GM18951 (cell line): ENCODE measurements around the gene SORL1-AS1.
A peak's percentile ranks its signal among the peaks of the same experiment; 100 is the strongest.
"Not testable (repeated sequence)": the region's sequence is repeated elsewhere in the genome, so short reads cannot be mapped to it uniquely, and the experiment has no call there.

Source experiments
- POLR2A ChIP-seq: IDR thresholded peaks from 4 replicates; pipeline ENCODE4 v1.6.1; 2011; ENCODE audit warnings: mild to moderate bottlenecking; ENCODE audit not compliant: insufficient read length, insufficient read depth; ENCODE audit errors: extremely low read depth
- in situ Hi-C: fragments of 300-500 bp; cut with MboI; formaldehyde crosslinking; loops from one replicate; pipeline ENCODE4 v1.12.0; 2022; ENCODE audit warnings: low sequenced_read_pairs, mixed read lengths, inconsistent platforms; ENCODE audit not compliant: unreplicated experiment

The SORL1-AS1 gene

DNA sequence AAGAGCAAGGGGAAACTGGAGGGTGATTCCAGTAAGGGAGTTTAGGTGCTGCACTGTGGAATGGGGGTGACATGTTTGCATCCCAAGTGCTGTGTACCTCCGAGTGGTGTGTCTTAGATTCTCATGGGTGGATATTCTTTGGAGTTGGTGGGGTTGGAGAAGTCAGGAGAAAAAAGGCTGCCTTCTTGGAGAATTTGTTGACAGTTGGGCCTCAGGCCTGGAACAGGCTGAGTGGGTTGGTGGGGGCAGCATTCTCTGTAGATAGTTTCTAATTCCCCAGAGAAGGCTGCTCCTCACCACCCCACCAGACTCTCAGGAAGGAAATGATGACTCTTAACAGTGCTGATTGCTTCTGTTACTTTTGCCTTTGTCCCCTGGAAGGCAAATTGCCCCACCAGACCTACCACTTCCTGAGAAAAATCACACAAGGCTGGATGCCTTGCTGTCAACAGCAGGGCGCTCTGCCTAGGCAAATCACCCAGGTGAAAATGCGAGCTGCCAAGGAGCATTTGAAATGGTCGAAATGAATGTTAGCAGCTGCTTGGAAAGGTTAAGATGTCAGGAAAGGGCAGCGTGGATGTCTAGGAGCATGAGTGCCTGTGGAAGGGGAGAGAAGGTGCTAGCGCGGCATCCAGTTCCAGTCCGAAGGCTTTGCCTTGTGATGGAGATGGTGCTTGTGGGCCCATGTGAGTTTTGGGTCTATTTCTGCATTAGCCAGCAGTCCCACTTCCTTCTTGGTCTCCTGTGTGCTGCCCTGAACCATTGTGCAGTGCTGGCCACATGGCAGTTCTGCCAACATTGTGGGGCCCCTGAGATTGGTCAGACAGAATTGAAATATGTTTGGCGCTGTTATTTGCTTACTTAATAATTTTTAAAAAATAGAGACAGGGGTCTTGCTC, 29.7 kb upstream of the SORL1-AS1 start:
- TF ChIP-seq POLR2A, result peak; percentile 52
- in situ Hi-C loops, result no loop called here

DNA sequence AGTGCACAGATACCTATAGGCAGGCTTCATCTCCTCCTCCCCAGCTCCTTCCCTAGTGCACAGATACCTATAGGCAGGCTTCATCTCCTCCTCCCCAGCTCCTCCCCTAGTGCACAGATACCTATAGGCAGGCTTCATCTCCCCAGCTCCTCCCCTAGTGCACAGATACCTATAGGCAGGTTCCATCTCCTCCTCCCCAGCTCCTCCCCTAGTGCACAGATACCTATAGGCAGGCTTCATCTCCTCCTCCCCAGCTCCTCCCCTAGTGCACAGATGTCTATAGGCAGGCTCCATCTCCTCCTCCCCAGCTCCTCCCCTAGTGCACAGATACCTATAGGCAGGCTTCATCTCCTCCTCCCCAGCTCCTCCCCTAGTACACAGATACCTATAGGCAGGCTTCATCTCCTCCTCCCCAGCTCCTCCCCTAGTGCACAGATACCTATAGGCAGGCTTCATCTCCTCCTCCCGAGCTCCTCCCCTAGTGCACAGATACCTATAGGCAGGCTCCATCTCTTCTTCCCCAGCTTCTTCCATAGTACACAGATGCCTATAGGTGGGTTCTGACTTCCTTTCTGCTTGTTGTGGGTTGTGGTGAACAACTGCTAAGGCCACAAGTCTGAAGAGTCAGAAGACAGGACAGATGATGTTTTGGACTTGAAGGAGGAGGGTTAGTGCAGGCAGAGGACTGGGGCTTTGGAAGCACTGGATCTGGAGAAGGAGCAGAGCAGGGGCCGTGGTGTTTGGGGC, 28.9 kb upstream of the SORL1-AS1 start:
- in situ Hi-C loops, result not testable (repeated sequence)

DNA sequence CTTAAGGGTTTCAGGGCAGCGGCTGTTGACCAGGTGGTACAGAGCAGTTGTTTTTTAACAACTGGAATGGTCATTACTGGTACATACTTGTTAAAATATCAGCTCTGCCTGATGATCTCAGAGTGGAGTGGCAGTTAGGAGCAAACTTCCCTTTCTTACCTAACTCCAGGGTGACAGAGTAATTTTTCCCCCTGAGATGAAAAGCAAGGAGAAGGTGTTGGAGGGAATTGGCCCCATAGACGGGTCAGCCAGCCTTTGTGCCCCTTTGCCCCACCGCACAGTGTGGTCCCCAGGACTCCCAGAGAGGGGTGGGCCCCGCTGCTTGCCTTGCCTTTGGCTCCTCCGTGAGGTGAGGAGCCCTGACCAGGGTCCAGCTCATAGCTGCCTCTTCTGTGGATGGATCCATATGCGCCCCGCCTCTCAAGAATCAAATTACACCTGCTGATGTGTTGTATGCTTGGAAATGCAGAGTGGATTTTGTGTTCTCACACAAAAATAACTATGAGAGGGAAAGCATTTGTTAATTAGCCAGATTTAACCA, 27.0 kb upstream of the SORL1-AS1 start:
- in situ Hi-C loops, result no loop called here
- TF ChIP-seq POLR2A, result no peak

DNA sequence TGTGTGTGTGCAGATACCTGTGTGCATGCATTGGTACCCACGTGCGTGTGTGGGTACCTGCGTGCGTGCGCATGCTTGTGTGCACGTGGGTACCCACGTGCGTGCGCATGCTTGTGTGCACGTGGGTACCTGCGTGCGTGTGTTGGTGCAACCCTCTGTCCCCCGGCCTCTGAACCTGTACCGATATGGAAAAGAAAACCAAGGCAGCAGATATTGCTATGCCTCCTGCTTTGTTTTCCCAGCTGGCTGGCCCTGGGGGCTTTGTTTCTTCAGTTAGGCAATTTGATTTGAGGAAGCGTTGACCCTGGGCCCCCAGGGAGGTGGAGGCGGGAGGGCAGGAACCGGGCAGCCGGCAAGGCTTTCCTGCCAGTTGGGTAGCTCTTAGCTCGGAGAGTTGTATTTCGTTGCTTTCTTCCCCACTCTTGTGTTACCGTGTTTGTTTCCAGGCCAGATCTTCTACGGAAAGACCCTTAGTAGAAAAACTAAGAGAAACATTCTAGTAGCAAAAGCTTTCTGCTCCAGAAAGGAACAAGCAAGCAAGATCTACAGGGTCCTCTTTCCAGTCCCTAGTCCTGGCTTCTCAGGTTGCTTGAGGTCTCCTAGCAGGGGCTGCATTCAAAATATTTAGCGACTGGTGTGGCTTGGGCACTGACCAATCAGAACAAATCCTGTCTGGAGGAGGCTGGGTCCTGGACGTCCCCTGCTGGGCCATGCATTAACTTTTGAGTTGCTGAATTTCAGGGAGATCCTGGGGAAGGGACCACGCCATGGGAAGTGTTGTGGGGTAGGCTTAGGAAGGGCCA, 26.3 kb upstream of the SORL1-AS1 start:
- in situ Hi-C loops, result no loop called here

DNA sequence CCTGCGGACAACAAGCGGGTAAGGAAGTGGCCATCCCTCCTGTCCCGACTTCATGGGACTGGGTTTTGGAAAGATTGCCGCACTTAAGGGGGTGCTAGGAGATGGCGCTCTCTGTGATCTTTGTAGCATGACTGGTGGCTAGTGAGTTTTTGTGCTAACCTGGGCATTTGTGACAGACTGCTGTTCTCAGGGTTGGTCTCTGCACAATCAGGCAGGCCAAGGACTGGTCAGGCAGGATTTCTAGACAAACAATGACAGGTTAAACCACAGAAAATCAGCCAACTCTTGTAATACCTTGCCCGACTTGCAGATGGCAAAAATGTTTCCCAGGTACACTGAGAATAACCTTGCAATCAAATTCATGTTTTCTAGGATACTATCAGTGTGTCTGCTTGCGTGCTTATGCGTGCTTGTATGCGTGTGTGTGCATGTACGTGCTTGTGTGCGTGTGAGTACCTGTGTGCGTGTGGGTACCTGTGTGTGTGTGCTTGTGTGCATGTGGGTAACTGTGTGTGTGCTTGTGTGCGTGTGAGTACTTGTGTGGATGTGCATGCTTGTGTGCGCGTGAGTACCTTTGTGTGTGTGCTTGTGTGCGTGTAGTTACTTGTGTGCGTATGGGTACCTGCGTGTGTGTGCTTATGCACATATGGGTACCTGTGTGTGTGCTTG, 25.6 kb upstream of the SORL1-AS1 start:
- in situ Hi-C loops, result no loop called here
- TF ChIP-seq POLR2A, result no peak

More for the DNA sequence above, 26.3 kb upstream of the SORL1-AS1 start:
- TF ChIP-seq POLR2A, result peak; percentile 5

DNA sequence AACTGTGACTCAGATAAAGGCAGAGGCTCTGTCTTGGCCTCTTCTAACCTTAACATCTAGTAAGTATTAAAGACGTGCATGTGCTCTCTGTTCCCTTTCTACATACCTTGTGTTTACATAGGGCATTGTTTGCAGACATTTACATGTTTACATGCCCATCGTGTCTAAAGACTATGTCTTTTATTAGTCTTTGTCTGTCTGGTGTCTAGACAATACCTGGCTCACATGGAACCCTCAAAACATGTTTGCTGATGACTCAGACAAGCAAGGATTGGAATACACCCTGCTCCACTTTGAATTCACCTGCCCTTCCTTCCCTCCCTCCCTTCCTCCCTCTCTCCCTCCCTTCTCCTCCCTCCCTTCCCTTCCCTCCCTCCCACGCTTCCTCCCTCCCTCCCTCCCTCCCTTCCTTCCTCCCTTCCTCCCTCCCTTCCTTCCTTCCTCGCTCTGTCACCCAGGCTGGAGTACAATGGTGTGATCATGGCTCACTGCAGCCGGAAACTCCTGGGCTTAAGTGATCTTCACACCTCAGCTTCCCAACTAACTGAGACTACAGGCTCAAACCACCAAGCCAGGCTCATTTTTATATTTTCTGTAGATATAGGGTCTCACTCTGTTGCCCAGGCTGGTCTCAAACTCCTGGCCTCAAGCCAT, 23.7 kb upstream of the SORL1-AS1 start:
- no peak for TF ChIP-seq POLR2A
- in situ Hi-C loops, result no loop called here

DNA sequence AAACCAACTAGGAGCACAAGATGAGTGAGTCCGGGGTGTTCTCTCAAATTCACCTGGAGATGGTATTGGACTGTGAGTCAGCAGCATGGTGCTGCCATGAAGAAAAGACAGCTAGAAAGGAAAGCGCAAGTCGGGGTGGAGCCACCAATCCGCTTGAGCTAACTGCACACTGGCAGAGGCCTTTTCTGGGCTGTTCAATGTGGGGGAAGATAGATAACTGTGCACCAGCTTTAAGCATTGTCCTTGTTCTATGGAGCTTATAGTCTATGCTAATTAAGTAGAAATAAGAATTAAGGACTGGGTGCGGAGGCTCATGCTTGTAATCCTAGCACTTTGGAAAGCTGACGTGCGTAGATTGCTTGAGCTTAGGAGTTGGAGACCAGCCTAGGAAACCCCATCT, 21.9 kb upstream of the SORL1-AS1 start:
- no peak for TF ChIP-seq POLR2A
- in situ Hi-C loops, result no loop called here

DNA sequence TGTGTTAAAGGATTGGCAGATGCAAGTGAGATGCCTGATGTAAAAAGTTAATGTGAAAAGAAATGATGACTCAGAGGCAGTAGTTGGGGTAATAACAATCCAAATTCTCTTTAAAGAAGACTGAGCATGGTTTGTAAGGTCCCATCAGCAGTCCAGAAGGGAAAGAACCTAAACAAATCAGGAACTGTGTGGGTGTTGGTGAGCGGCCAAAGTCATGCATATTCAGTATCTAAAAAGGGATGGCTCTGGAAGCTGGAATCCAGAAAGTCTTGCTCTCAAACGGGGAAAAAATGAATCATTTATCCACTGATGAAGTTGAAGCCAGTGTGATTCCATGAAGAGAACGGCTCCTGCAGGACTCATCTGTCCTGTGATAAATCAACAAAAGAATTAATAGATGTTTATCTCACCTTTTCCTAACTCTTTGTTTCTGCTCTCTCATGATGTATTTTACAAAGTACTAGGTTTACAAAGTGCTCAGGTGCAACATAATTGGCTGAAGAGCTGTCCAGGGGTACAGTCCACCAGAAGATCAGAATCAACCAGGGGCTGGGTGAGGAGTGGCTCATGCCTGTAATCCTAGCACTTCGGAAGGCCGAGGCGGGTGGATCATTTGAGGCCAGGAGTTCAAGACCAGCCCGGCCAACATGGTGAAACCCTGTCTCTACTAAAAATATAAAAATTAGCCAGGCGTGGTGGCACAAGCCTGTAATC, 20.5 kb upstream of the SORL1-AS1 start:
- in situ Hi-C loops, result no loop called here
- no peak for TF ChIP-seq POLR2A

DNA sequence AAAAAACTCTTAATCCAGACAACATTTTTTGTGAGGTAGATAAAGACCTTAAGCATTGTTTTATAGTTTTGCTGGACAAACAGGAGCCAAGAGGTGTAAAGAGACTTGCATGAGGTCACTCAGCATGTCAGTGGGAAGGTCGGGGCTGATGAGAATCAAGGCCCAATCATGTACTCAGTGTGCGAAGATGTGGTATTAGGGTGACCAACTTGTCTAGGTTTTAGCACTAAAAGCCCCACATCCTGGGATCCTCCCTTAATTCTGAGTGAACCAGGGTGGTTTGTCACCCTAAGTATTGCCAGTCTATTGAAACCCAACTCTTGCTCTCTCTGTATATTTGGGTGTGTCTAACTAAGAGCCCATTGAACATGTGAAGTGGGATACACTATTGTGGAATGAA, 19.5 kb upstream of the SORL1-AS1 start:
- TF ChIP-seq POLR2A, result no peak
- in situ Hi-C loops, result no loop called here

DNA sequence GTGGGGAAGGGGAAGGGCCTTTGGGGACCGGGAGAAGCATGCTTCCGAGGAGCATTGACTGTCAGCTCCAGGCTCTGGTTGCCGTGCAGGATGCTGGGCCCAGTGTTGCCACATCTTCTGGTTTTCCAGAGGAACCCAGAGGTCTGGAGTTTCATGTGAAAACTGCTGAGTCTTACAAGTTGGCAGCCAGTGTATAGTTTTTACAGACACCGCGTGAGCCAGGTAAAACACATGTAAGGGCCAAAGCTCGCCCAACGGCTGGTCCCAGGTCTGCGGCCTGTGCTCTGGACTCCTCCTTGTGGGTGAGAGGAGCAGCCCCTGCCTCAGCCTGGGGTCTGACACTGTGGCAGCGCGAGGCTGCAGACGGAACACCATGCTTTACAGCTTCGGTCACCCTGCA, 18.4 kb upstream of the SORL1-AS1 start:
- no peak for TF ChIP-seq POLR2A
- in situ Hi-C loops, result no loop called here

DNA sequence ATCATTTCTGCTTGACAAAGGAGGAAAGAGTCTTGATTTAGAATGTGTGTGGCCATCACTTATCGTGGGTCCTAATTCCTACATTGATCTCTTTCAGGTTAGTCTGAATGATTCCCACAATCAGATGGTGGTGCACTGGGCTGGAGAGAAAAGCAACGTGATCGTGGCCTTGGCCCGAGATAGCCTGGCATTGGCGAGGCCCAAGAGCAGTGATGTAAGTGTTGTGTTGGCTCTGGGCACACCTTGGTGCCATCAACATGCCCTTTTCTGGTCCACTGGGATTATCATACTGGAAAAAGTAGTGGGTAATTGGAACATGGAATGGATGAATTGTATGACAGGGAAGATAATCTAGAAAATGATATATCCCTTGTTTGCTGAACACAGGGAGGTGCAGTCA, 17.1 kb upstream of the SORL1-AS1 start:
- in situ Hi-C loops, result no loop called here
- no peak for TF ChIP-seq POLR2A

DNA sequence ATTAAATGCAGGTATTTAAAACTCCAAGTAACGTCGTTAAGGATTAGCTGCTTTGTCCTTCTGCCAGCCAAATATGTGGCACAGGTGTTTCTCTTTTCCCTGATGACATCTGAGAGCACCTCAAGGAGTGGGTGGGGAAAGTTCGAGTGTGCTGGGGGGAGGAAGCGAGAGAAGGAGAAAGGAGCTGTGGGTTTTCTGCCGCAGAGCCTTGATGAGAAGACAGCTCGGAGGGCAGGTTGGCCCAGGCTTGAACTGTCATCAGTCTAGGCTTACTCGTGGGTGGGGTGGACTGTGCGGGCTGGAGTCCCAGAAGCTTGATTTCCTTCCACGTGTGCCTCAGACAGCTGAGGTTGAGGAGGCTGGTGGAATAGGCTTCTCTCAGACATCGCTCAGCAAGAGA, 15.2 kb upstream of the SORL1-AS1 start:
- in situ Hi-C loops, result no loop called here
- TF ChIP-seq POLR2A, result peak; percentile 48

DNA sequence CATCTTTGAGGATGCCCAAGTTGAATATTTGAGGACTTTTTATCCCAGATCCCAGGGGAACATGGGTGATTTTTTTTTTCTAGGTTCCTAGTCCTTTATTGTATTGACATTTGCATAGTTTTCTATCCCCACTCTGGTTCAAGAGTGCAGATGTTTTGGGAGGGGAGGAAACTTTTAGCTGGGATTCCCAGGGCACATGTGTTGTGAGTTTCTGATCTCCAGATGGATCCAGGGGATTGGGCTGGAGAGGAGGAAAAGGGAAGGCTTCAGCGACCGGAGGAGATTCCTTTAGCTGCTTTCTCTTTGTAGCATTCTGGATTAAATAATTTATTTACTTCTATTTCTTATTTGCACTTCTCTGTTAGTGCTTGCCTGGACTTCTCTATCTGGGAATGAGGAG, 14.7 kb upstream of the SORL1-AS1 start:
- no peak for TF ChIP-seq POLR2A
- in situ Hi-C loops, result no loop called here
